Right atrium auricular region (tissue), 2 donors: ENCODE data around the gene NOTUM. TPM values are rescaled to one million over a fixed set of nuclear protein-coding genes. Genes with fewer than 3 reads are reported as not detected.

Source experiments
- DNase-seq: peaks from one replicate; pipeline ENCODE4 v3.0.0-alpha.2; 2019; ENCODE audit warnings: low spot score
- H3K27ac ChIP-seq, 2 donors: fragments of 200-600 bp; sonication (generic); 1 replicate in 1 of 2; 2 replicates in 1 of 2; pipeline ENCODE4 v1.5.1; 2016 to 2019
- H3K27me3 ChIP-seq, 2 donors: fragments of 200-600 bp; sonication (generic); one replicate each; pipeline versions ENCODE4 v1.5.1 to v1.6.0; 2017 to 2019
- H3K36me3 ChIP-seq: fragments of 200-600 bp; sonication (generic); one replicate; pipeline ENCODE4 v1.5.1; 2016
- H3K4me1 ChIP-seq, 2 donors: fragments of 200-600 bp; sonication (generic); one replicate each; pipeline versions ENCODE4 v1.5.1 to v1.6.0; 2017 to 2019
- H3K4me3 ChIP-seq, 2 donors: fragments of 200-600 bp; sonication (generic); 1 replicate in 1 of 2; 2 replicates in 1 of 2; pipeline ENCODE4 v1.5.1; 2017 to 2019; ENCODE audit warnings: mild to moderate bottlenecking in 1 of 2, moderate library complexity in 1 of 2
- H3K9me3 ChIP-seq, 2 donors: fragments of 200-600 bp; sonication (generic); one replicate each; pipeline ENCODE4 v1.5.1; 2019
- total RNA-seq, 2 donors: library from RNA; depleted of rRNA; stranded (reverse); fragments of >200 nt; gene quantifications; one replicate each; pipeline ENCODE4 v1.1.0, GENCODE V29; 2016
- TF ChIP-seq, protein P1 (sequence below), 2 donors: fragments of 200-600 bp; sonication (generic); IDR thresholded peaks; one replicate each; pipeline ENCODE4 v1.5.1; 2019; ENCODE audit warnings: antibody characterized with exemption in 2 of 2

NOTUM gene
- total RNA-seq, 2 donors from 2014 or later: 0.35 TPM; not detected in 1

DNA sequence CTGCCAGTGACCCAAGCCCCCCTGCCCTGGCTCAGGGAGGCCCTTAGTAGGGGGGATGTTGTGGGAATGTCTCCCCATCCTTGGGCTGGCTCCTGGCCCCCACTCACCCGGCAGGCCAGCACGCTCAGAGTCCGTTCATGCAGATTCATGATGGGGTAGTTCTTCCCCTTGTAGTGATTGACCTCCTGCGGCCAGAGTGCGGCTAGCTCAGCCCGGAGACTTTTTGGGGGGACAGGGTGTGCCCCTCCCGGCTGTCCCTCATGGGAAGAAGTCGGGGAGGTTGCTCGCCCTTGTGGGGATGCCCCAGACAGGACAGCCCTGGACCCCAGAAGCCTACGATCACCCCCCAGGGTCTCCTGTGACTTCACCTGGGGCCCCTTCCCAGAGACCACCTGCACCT lies 55.0 kb downstream of the NOTUM start:
- Histone ChIP-seq H3K9me3 (no peaks in the 10 kb centered on the region), H3K27me3 (no peaks in the 10 kb centered on the region), H3K36me3 (no peaks in the 10 kb centered on the region), H3K4me3 (no peak overlapping the region), H3K27ac (no peak overlapping the region), H3K4me1 (peaks cover 0 to 23% of the 10 kb centered on the region in 2 donors)
- TF ChIP-seq, protein P1, sequence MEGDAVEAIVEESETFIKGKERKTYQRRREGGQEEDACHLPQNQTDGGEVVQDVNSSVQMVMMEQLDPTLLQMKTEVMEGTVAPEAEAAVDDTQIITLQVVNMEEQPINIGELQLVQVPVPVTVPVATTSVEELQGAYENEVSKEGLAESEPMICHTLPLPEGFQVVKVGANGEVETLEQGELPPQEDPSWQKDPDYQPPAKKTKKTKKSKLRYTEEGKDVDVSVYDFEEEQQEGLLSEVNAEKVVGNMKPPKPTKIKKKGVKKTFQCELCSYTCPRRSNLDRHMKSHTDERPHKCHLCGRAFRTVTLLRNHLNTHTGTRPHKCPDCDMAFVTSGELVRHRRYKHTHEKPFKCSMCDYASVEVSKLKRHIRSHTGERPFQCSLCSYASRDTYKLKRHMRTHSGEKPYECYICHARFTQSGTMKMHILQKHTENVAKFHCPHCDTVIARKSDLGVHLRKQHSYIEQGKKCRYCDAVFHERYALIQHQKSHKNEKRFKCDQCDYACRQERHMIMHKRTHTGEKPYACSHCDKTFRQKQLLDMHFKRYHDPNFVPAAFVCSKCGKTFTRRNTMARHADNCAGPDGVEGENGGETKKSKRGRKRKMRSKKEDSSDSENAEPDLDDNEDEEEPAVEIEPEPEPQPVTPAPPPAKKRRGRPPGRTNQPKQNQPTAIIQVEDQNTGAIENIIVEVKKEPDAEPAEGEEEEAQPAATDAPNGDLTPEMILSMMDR (IDR thresholded peaks at IDR 0.05): no peak
- DNase-seq: no peak

DNA sequence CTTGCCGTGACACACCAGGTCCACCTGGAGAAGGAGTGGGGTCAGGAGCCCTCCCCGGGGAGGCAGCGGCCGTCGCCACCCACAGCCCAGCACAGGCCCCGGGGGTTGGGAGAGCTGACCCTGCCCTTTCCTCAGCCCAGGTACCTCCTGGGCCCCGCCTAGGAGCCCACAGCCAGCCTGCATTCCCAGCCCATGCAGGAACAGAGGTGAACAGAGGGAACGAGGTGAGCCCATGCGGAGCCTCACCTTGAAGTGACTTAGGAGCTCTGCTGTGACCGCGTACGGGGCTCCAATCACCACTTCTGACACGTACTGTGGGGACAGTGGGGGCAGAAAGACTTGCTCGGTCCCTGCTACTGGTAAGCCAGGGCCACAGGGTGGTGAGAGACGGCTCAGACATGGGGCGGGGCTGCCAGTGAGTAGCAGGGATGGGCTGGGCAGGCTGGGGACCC lies 55.5 kb downstream of the NOTUM start:
- TF ChIP-seq, protein P1 (IDR thresholded peaks at IDR 0.05): no peak
- no peak for DNase-seq
- H3K27ac ChIP-seq: no peak overlapping the region
- no peaks in the 10 kb centered on the region for H3K27me3 ChIP-seq
- H3K4me3 ChIP-seq: no peak overlapping the region
- no peaks in the 10 kb centered on the region for H3K9me3 ChIP-seq
- H3K4me1 ChIP-seq: peaks cover 0 to 19% of the 10 kb centered on the region in 2 donors
- H3K36me3 ChIP-seq: peaks cover under 1% of the 10 kb centered on the region

DNA sequence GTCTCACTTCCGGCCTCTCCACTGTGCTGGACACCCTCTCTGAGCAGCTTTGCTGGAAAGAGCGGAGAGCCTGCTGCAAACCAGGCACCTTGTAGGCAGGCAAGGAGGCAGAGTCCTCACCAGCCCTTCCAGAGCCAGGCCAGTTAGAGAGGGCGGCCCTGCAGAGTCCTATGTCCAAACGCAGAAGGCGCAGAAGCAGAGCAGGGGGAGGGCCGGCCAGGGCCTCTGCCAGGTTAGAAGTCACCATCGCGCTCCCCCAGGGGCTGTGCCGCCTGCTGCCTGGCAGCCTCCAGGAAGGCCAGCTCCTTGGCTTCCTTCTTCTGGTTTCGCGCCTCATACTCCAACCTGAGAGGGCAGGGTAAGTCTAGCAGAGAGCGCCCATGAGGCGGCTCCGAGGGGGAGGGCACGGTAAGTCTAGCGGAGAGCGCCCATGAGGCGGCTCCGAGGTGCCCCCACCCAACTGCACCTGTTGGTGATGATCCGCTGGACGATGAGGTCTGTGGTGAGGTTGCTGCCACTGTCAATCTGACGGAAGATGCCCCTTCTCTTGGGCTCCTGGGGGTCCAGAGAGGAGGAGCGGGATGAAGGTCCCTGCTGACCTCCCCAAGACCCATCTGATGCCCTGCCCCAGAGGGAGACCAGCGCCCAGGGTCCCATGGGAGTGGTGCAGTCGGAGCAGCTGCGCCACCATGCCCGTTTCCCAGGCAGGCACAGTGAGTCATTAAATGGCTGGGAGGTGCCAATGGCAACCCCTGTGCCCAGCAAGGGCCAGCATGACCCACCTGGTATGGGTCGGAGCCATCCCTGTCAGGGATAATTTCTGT lies 56.2 kb downstream of the NOTUM start:
- no peak overlapping the region for H3K4me3 ChIP-seq
- no peak overlapping the region for H3K27ac ChIP-seq
- DNase-seq: no peak
- H3K9me3 ChIP-seq: no peaks in the 10 kb centered on the region
- no peaks in the 10 kb centered on the region for H3K27me3 ChIP-seq
- H3K36me3 ChIP-seq: peaks cover 7% of the 10 kb centered on the region
- TF ChIP-seq, protein P1 (IDR thresholded peaks at IDR 0.05): no peak
- H3K4me1 ChIP-seq: peaks cover 0 to 12% of the 10 kb centered on the region in 2 donors

DNA sequence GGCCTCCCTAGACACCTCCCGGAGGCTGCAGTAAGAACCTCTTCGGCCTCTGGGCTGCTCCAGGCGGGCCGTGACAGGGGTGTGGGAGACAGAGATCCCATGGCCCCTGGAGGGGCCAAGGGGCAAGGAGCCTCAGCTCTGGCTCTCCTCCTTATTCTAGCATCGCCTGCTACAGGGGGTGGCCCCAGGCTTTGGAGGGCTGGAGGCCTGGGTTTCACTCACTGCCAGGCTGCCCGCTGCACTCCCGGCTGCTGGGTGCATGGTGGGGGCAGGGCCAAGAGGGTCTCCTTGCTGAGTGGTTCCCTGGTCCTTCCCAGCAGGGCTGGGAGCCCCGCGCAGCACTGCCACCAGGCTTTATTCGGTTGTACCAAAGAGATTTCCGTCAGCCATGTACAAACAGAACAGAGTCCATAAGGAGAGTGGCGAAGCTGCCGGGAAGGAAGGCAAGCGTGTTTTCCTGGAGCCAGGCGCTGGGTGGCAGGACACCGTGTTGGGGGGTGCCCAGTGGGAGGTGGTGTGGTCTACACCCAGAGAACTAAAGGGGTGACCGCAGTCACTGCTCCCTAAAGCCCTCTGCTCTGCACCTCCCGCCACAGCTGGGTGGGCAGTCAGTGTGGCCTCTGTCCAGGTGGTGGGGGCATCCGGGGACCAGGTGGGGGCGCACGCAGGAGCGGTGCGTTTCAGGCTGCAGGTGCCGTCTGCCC lies 56.9 kb downstream of the NOTUM start:
- DNase-seq: no peak

DNA sequence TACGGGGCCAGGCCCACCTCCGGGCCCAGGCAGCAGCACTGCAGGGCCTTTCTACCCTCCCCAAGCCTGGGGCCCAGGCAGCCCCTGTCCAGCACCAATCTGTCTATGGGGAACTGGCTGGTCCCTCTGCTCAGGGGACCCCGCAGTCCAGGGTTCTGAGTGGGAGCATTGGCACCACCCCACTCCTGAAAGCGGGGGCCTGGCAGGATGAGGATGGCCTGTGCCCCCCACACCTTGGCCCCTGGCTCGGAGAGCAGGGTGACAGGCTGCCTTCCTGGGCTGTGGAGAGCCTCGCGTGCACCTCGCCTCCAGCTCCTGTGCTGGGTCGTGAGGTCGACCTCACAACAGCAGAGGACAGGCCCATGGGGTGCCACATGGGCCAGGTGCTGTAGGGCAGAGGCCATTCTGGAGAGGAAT lies 57.6 kb downstream of the NOTUM start:
- peaks cover 19% of the 10 kb centered on the region for H3K36me3 ChIP-seq

More for the DNA sequence above, 56.9 kb downstream of the NOTUM start:
- peaks cover 0 to 12% of the 10 kb centered on the region in 2 donors for H3K4me1 ChIP-seq
- H3K4me3 ChIP-seq: no peak overlapping the region
- no peaks in the 10 kb centered on the region for H3K27me3 ChIP-seq
- H3K9me3 ChIP-seq: no peaks in the 10 kb centered on the region
- TF ChIP-seq, protein P1 (IDR thresholded peaks at IDR 0.05): no peak
- H3K27ac ChIP-seq: no peak overlapping the region
- H3K36me3 ChIP-seq: peaks cover 15% of the 10 kb centered on the region

More for the DNA sequence above, 57.6 kb downstream of the NOTUM start:
- H3K9me3 ChIP-seq: no peaks in the 10 kb centered on the region
- no peak overlapping the region for H3K4me3 ChIP-seq
- no peak for DNase-seq
- H3K27me3 ChIP-seq: no peaks in the 10 kb centered on the region
- H3K27ac ChIP-seq: no peak overlapping the region
- H3K4me1 ChIP-seq: peaks cover 0 to 12% of the 10 kb centered on the region in 2 donors
- TF ChIP-seq, protein P1 (IDR thresholded peaks at IDR 0.05): no peak
